PC-9 (cell line): ENCODE data around the gene SEL1L2.

Experiments used
- EZH2 ChIP-seq: fragments of 200-600 bp; sonication (generic); IDR thresholded peaks from 2 replicates; pipeline ENCODE4 v1.8.0; 2017; ENCODE audit warnings: antibody characterized with exemption, low read depth
- TF ChIP-seq, protein P1 (sequence below): fragments of 200-600 bp; sonication (generic); conservative IDR thresholded peaks from 2 replicates; pipeline ENCODE4 v1.6.1; 2017; ENCODE audit warnings: mixed run types, antibody characterized with exemption, mild to moderate bottlenecking, moderate library complexity

DNA sequence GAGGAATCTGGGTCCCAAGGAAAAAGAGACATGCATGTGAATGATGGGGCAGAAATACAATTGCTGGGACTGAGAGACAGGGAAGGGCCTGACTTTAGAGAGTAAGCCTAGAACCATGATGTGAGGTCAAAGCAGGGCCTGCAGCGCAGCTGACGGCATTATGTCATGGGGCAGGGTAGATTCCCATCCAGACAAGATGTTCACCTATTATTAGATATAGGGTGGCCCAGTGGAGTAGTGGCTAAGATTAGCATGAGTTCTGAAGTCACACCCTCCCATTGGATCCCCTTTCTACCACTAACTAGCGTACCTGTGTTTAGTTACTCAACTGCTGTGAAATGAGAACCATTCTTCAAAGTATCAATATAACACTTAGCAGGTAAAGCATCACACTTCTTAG lies 166.0 kb downstream of the SEL1L2 start:
- TF ChIP-seq, protein P1, sequence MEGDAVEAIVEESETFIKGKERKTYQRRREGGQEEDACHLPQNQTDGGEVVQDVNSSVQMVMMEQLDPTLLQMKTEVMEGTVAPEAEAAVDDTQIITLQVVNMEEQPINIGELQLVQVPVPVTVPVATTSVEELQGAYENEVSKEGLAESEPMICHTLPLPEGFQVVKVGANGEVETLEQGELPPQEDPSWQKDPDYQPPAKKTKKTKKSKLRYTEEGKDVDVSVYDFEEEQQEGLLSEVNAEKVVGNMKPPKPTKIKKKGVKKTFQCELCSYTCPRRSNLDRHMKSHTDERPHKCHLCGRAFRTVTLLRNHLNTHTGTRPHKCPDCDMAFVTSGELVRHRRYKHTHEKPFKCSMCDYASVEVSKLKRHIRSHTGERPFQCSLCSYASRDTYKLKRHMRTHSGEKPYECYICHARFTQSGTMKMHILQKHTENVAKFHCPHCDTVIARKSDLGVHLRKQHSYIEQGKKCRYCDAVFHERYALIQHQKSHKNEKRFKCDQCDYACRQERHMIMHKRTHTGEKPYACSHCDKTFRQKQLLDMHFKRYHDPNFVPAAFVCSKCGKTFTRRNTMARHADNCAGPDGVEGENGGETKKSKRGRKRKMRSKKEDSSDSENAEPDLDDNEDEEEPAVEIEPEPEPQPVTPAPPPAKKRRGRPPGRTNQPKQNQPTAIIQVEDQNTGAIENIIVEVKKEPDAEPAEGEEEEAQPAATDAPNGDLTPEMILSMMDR, result no peak
- no peak for TF ChIP-seq EZH2
